HG02885 (cell line): Measurements from ENCODE around the gene C19orf81.

Experiments used
- ATAC-seq: cut with Tn5 transposase; IDR thresholded peaks from one replicate; pipeline ENCODE4 v1.9.1; 2021; ENCODE audit warnings: mild to moderate bottlenecking; ENCODE audit not compliant: unreplicated experiment, poor library complexity

Gene C19orf81

DNA sequence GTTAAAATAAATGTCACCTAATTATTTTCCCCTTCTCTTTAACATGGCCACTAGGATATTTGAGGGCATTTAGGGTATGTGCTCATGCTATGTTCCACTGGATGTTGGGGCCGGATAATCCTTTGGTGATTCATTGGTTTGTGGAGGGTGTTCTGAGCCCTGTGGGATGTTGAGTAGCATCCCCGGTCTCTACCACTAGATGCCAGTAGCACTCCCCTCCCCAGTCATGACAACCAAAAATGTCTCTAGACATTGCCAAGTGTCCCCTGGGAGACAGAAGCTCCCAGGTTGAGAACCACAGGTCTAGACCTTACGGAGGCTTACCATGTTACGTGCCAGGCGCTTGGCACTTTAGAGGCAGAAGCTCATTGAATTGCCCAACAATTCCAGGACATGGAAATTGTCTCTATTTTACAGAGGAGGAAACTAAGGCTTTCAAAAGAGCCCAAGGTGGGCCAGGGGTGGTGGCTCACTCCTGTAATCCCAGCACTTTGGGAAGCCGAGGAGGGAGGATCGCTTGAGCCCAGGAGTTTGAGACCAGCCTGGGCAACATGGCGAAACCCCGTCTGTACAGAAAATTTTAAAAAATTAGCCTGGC lies 56.3 kb downstream of the C19orf81 start:
- no peak for ATAC-seq

GRCh38 chr19:50706387-50706786 lies 57.1 kb downstream of the C19orf81 start:
- ATAC-seq, result no peak

GRCh38 chr19:50708179-50708879 lies 59.1 kb downstream of the C19orf81 start:
- no peak for ATAC-seq
